HFF-Myc (cell line): ENCODE results near the gene FNDC3A.
"Not testable (repeated sequence)": the region's sequence is repeated elsewhere in the genome, so short reads cannot be mapped to it uniquely, and the experiment has no call there.

Experiments used
- DNase-seq: peaks from one replicate; pipeline ENCODE4 v3.0.0-alpha.2; 2011; ENCODE audit warnings: low read depth; ENCODE audit errors: extremely low read depth
- H3K4me3 ChIP-seq: replicated peaks from 2 replicates; pipeline ENCODE4 v1.5.1; 2011; ENCODE audit warnings: low read depth, mild to moderate bottlenecking, control low read depth, low read length
- TF ChIP-seq, protein P1 (sequence below): IDR thresholded peaks from 2 replicates; pipeline ENCODE4 v1.5.1; 2012; ENCODE audit warnings: mild to moderate bottlenecking, low read depth, low read length, control low read depth; ENCODE audit errors: missing control alignments

Gene FNDC3A

DNA sequence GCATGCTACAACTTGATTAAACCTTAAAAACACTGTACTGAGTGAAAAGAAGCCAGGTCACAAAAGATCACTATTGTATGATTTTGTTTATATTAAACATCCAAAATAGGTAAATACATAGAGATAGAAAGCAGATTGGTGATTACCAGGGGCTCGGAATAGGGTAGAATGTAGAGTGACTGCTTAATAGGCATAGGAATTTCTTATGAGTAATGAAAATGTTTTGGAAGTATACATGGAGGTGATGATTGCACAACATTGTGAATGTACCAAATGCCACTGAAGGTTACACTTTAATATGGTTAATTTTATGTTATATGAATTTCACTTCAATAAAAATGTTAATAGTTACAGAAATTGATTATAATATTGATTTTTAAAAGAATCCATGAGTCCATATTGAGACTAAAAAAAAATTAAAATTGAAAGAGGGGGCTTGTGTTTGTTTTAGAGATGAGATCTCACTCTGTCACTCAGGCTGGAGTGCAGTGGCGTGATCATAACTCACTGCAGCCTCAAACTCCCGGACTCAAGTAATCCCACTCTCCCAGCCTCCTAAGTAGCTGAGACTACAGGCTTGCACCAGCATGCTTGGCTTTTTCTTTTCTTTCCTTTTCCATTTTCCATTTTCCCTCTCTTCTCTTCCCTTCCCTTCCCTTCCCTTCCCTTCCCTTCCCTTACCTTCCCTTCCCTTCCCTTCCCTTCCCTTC is 85.1 kb downstream of the FNDC3A start:
- DNase-seq, result no peak
- TF ChIP-seq, protein P1, sequence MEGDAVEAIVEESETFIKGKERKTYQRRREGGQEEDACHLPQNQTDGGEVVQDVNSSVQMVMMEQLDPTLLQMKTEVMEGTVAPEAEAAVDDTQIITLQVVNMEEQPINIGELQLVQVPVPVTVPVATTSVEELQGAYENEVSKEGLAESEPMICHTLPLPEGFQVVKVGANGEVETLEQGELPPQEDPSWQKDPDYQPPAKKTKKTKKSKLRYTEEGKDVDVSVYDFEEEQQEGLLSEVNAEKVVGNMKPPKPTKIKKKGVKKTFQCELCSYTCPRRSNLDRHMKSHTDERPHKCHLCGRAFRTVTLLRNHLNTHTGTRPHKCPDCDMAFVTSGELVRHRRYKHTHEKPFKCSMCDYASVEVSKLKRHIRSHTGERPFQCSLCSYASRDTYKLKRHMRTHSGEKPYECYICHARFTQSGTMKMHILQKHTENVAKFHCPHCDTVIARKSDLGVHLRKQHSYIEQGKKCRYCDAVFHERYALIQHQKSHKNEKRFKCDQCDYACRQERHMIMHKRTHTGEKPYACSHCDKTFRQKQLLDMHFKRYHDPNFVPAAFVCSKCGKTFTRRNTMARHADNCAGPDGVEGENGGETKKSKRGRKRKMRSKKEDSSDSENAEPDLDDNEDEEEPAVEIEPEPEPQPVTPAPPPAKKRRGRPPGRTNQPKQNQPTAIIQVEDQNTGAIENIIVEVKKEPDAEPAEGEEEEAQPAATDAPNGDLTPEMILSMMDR, result no peak
- no peak overlapping the region for H3K4me3 ChIP-seq

DNA sequence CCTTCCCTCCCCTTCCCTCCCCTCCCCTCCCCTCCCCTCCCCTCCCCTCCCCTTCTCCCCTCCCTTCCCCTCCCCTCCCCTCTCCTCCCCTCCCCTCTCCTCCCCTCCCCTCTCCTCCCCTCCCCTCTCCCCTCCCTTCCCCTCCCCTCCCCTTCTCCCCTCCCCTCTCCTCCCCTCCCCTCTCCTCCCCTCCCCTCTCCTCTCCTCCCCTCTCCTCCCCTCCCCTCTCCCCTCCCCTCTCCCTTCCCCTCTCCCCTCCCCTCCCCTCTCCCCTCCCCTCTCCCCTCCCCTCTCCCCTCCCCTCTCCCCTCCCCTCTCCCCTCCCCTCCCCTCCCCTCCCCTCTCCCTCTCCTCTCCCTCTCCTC is 85.7 kb downstream of the FNDC3A start:
- not testable (repeated sequence) for DNase-seq

DNA sequence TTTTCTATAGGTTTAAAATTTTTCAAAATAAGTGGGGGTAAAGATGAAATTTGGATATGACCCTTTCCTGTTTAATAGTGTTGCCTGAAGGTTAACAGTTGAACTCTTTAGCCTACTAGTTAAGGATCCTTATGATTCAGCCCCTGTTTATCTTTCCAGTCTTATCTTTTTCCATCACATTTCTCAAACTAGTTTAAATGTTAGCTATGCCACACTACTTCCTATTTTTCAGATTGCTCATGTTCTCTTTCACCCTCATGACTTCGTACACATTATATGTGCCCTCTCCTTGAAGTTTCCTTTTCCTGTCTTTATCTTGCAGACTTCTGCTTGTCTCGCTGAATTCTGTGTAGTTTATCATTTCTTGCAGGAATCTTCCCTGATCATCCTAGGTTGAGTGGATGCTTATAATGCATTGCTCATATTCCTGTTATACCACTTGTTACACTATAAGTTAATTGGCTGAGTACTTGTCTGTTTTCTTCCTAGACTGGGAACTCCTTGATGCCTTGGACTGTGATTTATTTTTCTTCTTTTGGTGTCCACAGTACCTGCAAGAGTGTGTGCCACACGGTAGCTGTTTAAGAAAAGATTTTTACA is 86.7 kb downstream of the FNDC3A start:
- H3K4me3 ChIP-seq, result no peak overlapping the region
- TF ChIP-seq, protein P1, result no peak
- no peak for DNase-seq

More for the DNA sequence above, 85.7 kb downstream of the FNDC3A start:
- not testable (repeated sequence) for H3K4me3 ChIP-seq

DNA sequence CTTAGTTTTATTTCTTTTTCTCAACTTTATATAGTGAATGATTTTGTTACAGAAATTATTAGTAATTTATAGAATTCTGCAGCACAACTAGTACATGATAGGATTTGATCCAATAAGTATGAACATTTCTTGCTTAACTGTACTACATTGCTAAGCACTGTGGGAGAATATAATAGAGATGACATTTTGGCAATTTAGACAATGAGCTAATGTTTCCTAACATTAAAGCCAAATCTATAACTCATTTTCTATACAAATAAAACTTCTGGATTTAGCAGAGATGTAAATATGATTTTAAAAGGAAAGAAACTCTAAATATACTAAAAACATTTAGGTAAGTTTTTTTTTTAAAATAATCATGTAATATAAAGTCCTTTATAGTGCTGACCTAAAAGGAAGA is 87.3 kb downstream of the FNDC3A start:
- DNase-seq, result no peak
- TF ChIP-seq, protein P1, result no peak
- H3K4me3 ChIP-seq, result no peak overlapping the region

DNA sequence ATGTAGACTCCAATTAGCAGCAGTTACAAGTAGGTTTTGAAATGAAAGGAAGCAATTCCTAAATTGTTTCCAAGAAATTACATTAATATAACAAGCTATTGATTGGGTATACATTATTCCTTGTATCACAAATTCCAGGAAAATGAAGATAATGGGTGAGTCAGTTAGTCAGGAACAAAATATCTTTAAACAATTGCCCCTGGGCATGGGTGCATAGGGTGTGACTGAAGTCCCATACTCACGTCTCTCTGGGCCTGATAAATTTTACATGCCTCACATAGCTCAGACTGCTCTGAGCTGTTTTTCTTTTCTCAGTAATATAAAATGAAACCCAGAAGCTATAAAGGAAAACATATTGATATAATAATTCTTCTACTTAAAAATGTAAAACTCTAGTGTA is 87.8 kb downstream of the FNDC3A start:
- no peak overlapping the region for H3K4me3 ChIP-seq
- DNase-seq, result no peak
- TF ChIP-seq, protein P1, result no peak

DNA sequence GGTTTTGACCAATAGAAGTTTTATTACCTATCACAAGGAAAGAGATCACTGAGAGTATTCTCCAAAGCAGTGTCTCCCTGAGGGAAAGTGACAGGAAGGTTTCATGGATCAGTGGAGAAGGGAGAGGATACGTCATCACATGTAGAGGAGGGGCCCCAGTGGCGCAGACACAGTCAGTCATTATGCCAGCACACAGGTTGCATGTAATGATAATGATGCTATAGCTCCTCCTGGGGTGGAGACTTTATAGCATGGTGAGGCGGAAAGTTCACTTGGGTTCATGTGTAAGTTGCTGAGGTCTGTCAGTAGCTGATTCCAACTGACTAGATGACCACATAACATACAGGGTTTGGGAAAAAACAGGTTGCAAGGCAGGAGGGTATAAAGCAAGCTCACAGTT is 88.8 kb downstream of the FNDC3A start:
- no peak overlapping the region for H3K4me3 ChIP-seq
- no peak for DNase-seq
- TF ChIP-seq, protein P1, result no peak

DNA sequence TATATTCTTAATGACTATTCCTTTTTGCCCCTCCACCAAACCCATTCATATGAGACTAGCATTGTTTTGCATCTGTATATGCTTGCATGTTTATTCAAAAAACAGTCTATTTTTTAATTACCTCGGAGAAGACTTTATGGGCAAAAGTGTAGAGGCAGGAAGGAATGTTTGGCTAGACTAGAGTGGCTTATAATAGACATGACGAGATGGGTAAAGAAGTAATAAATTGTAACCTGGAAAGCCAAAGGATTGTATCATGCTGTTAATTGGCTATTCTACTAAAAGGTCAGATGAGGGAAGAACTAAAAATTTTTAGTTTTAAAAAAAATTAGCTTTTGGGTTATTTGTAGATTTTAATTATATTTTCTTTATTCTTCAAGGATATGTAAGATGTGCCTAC is 91.1 kb downstream of the FNDC3A start:
- TF ChIP-seq, protein P1, result no peak
- no peak for DNase-seq
- no peak overlapping the region for H3K4me3 ChIP-seq

DNA sequence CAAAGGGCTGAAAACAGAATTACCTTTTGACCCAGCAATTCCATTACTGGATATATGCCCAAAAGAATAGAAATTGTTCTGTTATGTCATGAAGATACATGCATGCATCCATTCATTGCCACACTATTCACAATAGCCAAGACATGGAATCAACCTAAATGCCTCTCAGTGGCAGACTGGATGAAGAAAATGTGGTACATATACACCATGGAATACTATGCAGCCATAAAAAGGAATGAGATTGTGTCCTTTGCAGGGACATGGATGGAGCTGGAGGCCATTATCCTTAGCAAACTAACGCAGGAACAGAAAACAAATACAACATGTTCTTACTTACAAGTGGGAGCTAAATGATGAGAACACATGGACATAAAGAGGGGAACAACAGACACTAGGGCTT is 92.8 kb downstream of the FNDC3A start:
- not testable (repeated sequence) for DNase-seq

DNA sequence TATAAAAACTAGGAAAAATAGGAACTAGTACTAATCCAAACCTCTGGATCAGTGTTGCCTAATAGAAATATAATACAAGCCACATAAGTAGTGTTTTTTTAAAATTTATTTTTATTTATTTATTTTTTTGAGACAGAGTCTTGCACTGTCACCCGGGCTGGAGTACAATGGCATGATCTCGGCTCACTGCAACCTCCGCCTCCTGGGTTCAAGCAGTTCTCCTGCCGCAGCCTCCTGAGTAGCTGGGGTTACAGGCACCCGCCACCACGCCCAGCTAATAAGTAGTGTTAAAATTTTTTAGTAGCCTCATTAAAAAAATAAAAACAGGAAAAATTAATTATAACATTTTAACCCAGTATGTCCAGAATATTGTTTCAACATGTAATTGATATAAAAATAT is 94.3 kb downstream of the FNDC3A start:
- not testable (repeated sequence) for H3K4me3 ChIP-seq, DNase-seq

More for the DNA sequence above, 92.8 kb downstream of the FNDC3A start:
- H3K4me3 ChIP-seq, result not testable (repeated sequence)
